Measurements from ENCODE around the gene RFK. TPM values are rescaled to one million over a fixed set of nuclear protein-coding genes. Genes with fewer than 3 reads are reported as not detected.

RFK gene
- total RNA-seq, 1 donor from 2014 or later: 14.9 TPM

DNA sequence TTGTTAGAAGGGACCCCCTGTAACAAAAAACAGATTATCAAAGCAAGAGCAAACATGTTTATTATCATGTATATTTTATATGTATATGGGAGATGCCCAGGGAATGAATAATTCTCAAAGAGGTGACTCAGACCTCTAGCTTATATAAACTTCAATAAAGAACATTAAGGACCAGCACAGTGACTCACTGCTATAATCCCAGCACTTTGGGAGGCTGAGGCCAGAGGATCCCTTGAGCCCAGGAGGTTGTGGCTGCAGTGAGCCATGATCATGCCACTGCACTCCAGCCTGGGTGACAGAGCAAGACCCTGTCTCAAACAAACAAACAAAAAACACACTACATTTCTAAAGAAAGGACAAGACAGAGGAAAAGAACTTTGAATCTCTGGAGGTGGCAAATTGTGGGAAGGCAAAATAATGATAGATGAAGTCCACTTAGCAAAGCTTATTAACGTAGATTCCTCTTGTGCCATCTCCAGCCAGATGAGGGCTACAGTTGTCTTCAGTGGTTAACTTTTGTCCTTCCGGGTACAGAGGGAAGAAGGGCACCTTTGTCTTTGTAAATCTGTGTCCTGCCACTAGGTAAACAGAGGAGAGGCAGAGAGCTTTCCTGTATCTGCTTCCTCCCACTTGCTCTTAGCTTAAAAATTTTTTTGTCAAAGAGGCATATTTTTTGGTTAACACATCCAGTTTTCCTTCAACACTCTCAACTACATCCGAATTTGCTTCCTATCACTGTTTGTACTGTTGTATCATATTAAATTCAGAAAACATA, 7.5 kb upstream of the RFK start:
- H3K4me3 Mint-ChIP-seq (ENCODE audit: low read depth): no peak overlapping the region
- no peak overlapping the region for H3K27ac Mint-ChIP-seq
- H3K4me1 Mint-ChIP-seq (ENCODE audit: low read depth): peaks cover 22% of the 10 kb centered on the region
- no peaks in the 10 kb centered on the region for H3K36me3 Mint-ChIP-seq (ENCODE audit: low read depth)
- no peaks in the 10 kb centered on the region for H3K27me3 Mint-ChIP-seq (ENCODE audit: low read depth)
- H3K9me3 Mint-ChIP-seq: no peaks in the 10 kb centered on the region
- intact Hi-C loops (cut with micrococcal nuclease): loop anchor here (2.0 to 5.0 kb wide), 2 partner anchors 161 to 303 kb away; no protein-coding TSS in a partner anchor
- DNase-seq (ENCODE audit: low spot score): no peak

DNA sequence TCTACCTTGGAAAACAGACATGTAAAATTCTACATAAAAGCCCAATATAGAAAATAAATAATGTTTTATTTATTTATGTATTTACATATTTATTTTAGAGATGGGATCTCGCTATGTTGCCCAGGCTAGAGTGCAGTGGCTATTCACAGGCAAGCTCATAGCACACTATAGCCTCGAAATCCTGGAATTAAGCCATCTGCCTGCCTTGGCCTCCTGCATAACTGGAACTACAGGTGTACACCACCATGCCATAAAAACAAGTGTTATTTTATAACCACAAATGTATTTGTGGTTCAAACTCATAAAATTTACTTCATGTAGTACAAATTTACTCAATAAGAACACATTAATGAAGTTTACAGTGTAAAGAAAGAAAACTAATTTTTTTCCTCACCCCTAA, 7.0 kb upstream of the RFK start:
- Mint-ChIP-seq H3K27ac (no peak overlapping the region), H3K4me3 (ENCODE audit: low read depth) (no peak overlapping the region), H3K4me1 (ENCODE audit: low read depth) (peaks cover 22% of the 10 kb centered on the region), H3K27me3 (ENCODE audit: low read depth) (no peaks in the 10 kb centered on the region), H3K36me3 (ENCODE audit: low read depth) (no peaks in the 10 kb centered on the region), H3K9me3 (no peaks in the 10 kb centered on the region)
- DNase-seq (ENCODE audit: low spot score): no peak
- intact Hi-C loops (cut with micrococcal nuclease): loop anchor here (5.0 kb wide), 1 partner anchor 161 kb away; no protein-coding TSS in a partner anchor

DNA sequence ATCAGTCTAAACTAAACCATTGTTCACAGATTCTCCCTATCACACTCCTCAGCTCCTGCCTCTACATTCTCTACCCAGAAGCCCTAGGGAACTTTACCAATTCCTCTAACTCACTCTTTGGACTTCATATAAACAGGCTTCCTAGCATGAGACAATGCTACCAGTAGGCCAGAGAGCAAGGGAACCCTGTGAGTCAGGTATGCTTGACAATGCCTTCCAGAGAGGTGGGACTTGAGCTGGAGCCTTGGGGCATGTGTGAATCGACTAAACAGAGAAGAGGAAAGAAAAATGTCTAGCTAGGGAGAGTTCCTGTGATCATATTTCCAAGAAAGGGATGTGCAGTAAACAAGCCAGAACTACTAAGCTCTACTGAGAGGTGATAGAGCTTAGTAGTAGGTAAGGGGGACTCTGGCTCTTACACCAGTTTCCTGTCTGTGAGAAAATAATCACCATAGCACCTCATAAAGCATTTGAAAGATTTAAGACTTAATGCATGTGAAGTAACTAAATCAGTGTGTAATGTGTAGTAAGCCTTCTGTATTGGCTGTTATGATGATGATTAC, 6.4 kb upstream of the RFK start:
- intact Hi-C loops (cut with micrococcal nuclease): loop anchor here (5.0 kb wide), 1 partner anchor 162 kb away; no protein-coding TSS in a partner anchor
- Mint-ChIP-seq H3K27me3 (ENCODE audit: low read depth) (no peaks in the 10 kb centered on the region), H3K4me1 (ENCODE audit: low read depth) (peaks cover 22% of the 10 kb centered on the region), H3K4me3 (ENCODE audit: low read depth) (no peak overlapping the region), H3K27ac (no peak overlapping the region), H3K9me3 (no peaks in the 10 kb centered on the region), H3K36me3 (ENCODE audit: low read depth) (no peaks in the 10 kb centered on the region)
- DNase-seq (ENCODE audit: low spot score): no peak

DNA sequence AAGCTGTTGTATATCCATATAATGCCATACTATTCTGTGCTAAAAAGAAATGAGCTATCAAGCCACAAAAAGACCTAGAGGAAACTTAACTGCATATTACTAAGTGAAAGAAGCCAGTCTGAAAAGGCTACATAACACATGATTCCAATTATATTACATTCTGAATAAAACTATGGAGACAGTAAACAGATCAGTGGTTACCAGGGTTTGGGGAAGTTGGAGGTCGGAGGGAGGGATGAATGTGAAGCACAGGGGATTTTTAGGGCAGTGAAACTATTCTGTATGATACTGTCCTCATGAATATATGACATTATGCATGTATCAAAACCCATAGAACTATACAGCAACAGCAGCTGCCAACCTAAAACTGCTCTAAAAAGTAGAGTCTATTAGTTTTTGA, 5.6 kb upstream of the RFK start:
- Mint-ChIP-seq H3K4me3 (ENCODE audit: low read depth) (no peak overlapping the region), H3K36me3 (ENCODE audit: low read depth) (no peaks in the 10 kb centered on the region), H3K9me3 (no peaks in the 10 kb centered on the region), H3K27me3 (ENCODE audit: low read depth) (no peaks in the 10 kb centered on the region), H3K27ac (no peak overlapping the region), H3K4me1 (ENCODE audit: low read depth) (peaks cover 25% of the 10 kb centered on the region)
- DNase-seq (ENCODE audit: low spot score): no peak
- intact Hi-C loops (cut with micrococcal nuclease): loop anchor here (5.0 to 10.0 kb wide), 2 partner anchors 162 to 775 kb away; partner anchors contain the start of gene VPS13A

DNA sequence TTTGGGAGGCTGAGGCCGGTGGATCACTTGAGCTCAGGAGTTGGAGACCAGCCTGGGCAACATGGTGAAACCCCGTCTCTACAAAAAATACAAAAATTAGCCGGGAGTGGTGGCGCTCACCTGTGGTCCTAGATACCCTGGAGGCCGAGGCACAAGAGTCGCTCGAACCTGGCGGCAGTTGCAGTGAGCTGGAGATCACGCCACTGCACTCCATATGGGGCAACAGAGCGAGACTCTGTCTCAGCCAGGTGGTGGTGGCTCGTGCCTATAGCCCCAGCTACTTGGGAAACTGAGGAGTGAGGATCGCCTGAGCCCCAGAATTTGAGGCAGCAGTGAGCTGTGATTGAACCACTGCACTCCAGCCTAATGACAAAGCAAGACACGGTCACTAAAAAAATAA, 2.4 kb upstream of the RFK start:
- intact Hi-C loops (cut with micrococcal nuclease): loop anchor here (10.0 kb wide), 1 partner anchor 778 kb away; the partner anchor contains the start of gene VPS13A
- H3K4me1 Mint-ChIP-seq (ENCODE audit: low read depth): peaks cover 27% of the 10 kb centered on the region
- H3K27ac Mint-ChIP-seq: no peak overlapping the region
- H3K4me3 Mint-ChIP-seq (ENCODE audit: low read depth): no peak overlapping the region
- no peak for DNase-seq (ENCODE audit: low spot score)
- H3K36me3 Mint-ChIP-seq (ENCODE audit: low read depth): peaks cover 14% of the 10 kb centered on the region
- H3K27me3 Mint-ChIP-seq (ENCODE audit: low read depth): no peaks in the 10 kb centered on the region
- peaks cover 9% of the 10 kb centered on the region for H3K9me3 Mint-ChIP-seq

DNA sequence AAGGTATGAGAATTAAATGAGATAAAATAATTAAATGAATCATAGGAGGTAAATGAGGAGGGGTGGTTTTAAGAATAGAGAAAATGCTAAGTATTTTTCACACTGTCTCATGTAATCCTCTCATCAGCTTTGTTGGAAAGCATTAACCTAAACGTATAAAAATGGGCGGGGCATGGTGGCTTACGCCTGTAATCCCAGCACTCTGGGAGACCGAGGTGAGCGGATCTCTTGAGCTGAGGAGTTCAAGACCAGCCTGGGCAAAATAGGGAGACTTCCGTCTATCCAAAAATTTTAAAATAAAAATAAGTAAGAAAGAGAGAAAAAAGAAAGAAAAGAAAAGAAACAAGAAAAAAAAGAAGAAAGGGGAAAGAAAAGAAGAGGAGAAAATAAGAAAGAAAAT, 1.9 kb upstream of the RFK start:
- H3K4me1 Mint-ChIP-seq (ENCODE audit: low read depth): peaks cover 28% of the 10 kb centered on the region
- H3K27ac Mint-ChIP-seq: no peak overlapping the region
- H3K9me3 Mint-ChIP-seq: peaks cover 9% of the 10 kb centered on the region
- no peak overlapping the region for H3K4me3 Mint-ChIP-seq (ENCODE audit: low read depth)
- no peaks in the 10 kb centered on the region for H3K27me3 Mint-ChIP-seq (ENCODE audit: low read depth)
- DNase-seq (ENCODE audit: low spot score): no peak
- H3K36me3 Mint-ChIP-seq (ENCODE audit: low read depth): peaks cover 16% of the 10 kb centered on the region
- intact Hi-C loops (cut with micrococcal nuclease): loop anchor here (10.0 kb wide), 1 partner anchor 779 kb away; the partner anchor contains the start of gene VPS13A

DNA sequence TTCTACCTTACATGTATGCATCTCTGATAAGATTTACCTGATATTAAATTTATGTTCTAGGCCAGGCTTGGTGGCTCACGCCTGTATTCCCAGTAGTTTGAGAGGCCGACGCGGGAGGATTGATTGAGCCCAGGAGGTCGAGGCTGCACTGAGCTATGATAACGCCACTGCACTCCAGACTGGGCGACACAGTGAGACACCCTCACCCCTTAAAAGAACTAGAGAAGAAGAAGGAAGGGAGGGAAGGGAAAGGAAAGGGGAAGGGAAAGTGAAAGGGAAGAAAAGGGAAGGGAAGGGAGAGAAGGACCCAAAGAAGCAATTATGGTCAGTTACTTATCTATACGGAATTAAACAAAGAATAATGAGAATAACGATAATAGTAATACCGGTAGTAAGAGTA, 1.2 kb upstream of the RFK start:
- H3K4me1 Mint-ChIP-seq (ENCODE audit: low read depth): peaks cover 28% of the 10 kb centered on the region
- no peak for DNase-seq (ENCODE audit: low spot score)
- peaks cover 9% of the 10 kb centered on the region for H3K9me3 Mint-ChIP-seq
- H3K4me3 Mint-ChIP-seq (ENCODE audit: low read depth): peak overlapping the region; percentile 38
- peaks cover 24% of the 10 kb centered on the region for H3K36me3 Mint-ChIP-seq (ENCODE audit: low read depth)
- intact Hi-C loops (cut with micrococcal nuclease): loop anchor here (2.0 to 10.0 kb wide), 6 partner anchors 29 to 779 kb away; partner anchors contain the start of genes PCSK5 and VPS13A
- no peaks in the 10 kb centered on the region for H3K27me3 Mint-ChIP-seq (ENCODE audit: low read depth)
- no peak overlapping the region for H3K27ac Mint-ChIP-seq

DNA sequence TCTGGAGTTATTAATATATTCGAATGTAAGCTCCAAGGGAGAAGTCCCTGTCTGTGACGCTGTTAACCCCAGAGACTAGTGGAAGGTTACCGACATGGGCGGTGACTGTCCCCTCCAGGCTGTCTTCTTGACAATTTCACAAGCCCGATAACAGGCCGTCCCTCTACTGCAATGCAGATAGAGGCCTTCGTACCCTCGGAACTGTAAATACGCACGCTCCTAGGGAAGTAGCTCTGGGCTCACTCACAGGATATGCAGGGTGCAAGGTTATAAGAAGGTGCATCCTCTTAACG, 680 bp upstream of the RFK start:
- peaks cover 9% of the 10 kb centered on the region for H3K9me3 Mint-ChIP-seq
- H3K4me3 Mint-ChIP-seq (ENCODE audit: low read depth): peak overlapping the region; percentile 100
- peaks cover 26% of the 10 kb centered on the region for H3K36me3 Mint-ChIP-seq (ENCODE audit: low read depth)
- peak overlapping the region; percentile 100 for H3K27ac Mint-ChIP-seq
- intact Hi-C loops (cut with micrococcal nuclease): loop anchor here (1.0 to 10.0 kb wide), 8 partner anchors 30 to 780 kb away; partner anchors contain the start of genes PCSK5 and VPS13A
- H3K27me3 Mint-ChIP-seq (ENCODE audit: low read depth): no peaks in the 10 kb centered on the region
- peak; percentile 61 for DNase-seq (ENCODE audit: low spot score)
- peaks cover 25% of the 10 kb centered on the region for H3K4me1 Mint-ChIP-seq (ENCODE audit: low read depth)

DNA sequence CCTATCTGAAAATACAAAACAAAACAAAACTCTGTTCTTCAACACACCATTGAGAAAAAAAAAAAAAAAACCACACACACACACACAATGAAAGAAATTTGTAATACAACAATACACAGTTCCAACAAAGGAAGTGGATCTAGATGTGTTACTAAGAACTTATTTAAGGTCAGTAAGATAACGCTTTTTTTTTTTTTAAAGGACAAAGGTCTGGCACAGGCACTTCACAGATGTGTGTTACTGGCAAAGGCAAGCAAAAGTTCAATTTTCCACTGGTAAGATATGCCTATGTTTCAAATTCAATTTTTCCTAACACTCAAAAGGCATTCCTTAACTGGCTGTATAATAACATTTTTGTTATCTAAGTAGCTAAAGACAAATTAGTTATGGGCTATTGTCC, 3.6 kb downstream of the RFK start:
- Mint-ChIP-seq H3K27ac (no peak overlapping the region), H3K9me3 (peaks cover 9% of the 10 kb centered on the region), H3K36me3 (ENCODE audit: low read depth) (peaks cover 41% of the 10 kb centered on the region), H3K4me1 (ENCODE audit: low read depth) (peaks cover 32% of the 10 kb centered on the region), H3K4me3 (ENCODE audit: low read depth) (no peak overlapping the region), H3K27me3 (ENCODE audit: low read depth) (no peaks in the 10 kb centered on the region)
- no peak for DNase-seq (ENCODE audit: low spot score)
- intact Hi-C loops (cut with micrococcal nuclease): loop anchor here (5.0 to 10.0 kb wide), 2 partner anchors 187 to 784 kb away; partner anchors contain the start of gene VPS13A

DNA sequence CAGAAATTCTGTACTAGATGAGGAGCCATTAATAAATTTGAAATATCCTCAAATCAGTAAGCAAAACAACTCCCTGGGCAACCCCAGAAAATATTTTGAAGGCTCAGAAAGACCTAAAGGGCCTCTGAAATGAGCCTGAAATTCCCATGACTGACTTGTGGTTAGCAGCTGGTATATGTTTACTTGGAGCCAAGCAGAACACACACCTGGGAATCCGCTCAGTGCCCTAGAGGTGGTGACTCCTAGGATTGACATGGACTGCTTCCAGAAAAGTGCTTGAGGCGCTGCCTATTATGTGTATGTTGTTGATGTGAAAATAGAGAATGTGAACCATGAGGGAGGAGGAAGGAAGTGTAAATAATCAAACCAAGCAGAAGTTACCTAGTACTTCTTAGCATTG, 14.7 kb downstream of the RFK start:
- Mint-ChIP-seq H3K9me3 (no peaks in the 10 kb centered on the region), H3K4me3 (ENCODE audit: low read depth) (no peak overlapping the region), H3K27me3 (ENCODE audit: low read depth) (no peaks in the 10 kb centered on the region), H3K36me3 (ENCODE audit: low read depth) (peaks cover 5% of the 10 kb centered on the region), H3K27ac (no peak overlapping the region), H3K4me1 (ENCODE audit: low read depth) (no peaks in the 10 kb centered on the region)
- intact Hi-C loops (cut with micrococcal nuclease): no loop called here
- no peak for DNase-seq (ENCODE audit: low spot score)

DNA sequence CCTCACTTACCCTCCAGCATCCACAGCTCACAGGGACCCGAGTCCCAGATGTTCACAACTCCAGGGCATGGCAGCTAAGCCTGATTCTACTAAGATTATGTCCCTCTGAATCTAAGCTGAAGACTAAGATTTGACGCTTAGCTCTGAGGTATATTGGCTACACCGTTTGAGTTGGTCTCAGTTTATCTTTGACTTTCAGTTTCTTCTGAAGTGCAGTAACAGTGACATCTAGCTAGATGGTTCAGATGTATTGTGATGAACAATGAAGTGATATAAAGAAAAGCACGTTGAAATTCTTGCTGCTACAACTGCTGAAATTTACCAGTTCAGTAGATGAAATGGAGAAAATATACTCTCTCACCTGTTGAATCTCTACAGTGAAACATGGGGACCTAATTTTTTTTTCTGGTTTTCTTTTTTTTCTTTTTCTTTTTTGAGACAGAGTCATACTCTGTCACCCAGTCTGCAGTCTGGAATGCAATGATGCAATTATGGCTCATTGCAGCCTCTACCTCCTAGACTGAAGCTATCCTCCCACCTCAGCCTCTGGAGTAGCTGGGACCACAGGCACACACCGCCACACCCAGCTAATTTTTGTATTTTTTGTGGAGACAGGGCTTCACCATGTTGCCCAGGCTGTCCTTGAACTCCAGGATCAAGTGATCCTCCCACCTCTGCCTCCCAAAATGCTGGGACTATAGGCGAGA, 15.7 kb downstream of the RFK start:
- Mint-ChIP-seq H3K9me3 (no peaks in the 10 kb centered on the region), H3K27me3 (ENCODE audit: low read depth) (no peaks in the 10 kb centered on the region), H3K27ac (no peak overlapping the region), H3K4me3 (ENCODE audit: low read depth) (no peak overlapping the region), H3K4me1 (ENCODE audit: low read depth) (no peaks in the 10 kb centered on the region), H3K36me3 (ENCODE audit: low read depth) (no peaks in the 10 kb centered on the region)
- no peak for DNase-seq (ENCODE audit: low spot score)
- intact Hi-C loops (cut with micrococcal nuclease): no loop called here

DNA sequence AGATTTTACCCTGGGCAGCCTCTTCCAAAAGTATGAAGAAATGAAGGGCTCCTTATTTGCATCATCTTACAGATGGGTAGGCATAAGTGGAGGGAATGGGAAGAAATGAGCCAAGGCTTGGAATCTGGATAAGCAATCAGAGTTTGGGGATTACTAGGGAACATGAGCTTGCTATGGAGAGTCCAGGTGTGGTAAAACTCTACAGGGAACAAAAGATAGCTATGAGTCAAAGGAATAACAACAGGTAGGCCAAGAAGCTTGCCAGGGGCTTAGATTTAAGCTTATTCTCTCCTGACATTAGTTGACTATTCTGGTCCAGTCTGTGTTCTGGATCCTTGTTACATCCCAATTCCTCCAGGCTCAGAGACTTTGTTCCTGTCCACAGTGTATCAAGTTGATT, 16.4 kb downstream of the RFK start:
- intact Hi-C loops (cut with micrococcal nuclease): no loop called here
- Mint-ChIP-seq H3K4me3 (ENCODE audit: low read depth) (no peak overlapping the region), H3K4me1 (ENCODE audit: low read depth) (no peaks in the 10 kb centered on the region), H3K9me3 (no peaks in the 10 kb centered on the region), H3K36me3 (ENCODE audit: low read depth) (no peaks in the 10 kb centered on the region), H3K27me3 (ENCODE audit: low read depth) (peaks cover 3% of the 10 kb centered on the region), H3K27ac (no peak overlapping the region)
- no peak for DNase-seq (ENCODE audit: low spot score)
